ENCODE measurements around the gene LCE2D.

The LCE2D gene

DNA sequence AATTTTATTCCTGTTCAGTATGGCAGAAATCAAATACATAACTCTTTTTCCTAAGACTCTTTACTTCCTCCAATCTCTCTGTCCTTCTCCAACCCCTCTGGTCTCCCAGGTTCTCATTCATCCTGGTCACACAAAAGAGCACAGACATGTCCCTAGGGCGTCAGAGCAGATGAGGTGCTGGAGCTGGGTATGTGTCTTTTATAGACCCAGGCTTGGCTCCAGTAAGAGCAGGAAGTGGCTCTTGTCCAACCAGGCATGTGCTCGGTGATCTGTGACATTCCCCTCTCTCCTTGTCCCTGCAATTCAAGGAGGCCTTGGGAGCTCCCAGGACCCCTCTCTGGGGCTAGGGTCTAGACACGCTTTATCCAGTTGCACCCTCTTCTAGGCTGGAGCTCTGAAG lies 18.0 kb upstream of the LCE2D start:
- Histone ChIP-seq H3K4me3 (ENCODE audit: low read depth, low read length, poor library complexity, severe bottlenecking) (no peak overlapping the region), H3K4me1 (ENCODE audit: insufficient read depth, low read length, severe bottlenecking) (no peaks in the 10 kb centered on the region), H3K27me3 (ENCODE audit: insufficient read depth, low read length) (no peaks in the 10 kb centered on the region), H3K9ac (ENCODE audit: low read length) (no peak overlapping the region), H3F3A (ENCODE audit: insufficient read depth, low read length) (no peaks in the 10 kb centered on the region), H3K9me2 (ENCODE audit: low read depth, low read length) (no peaks in the 10 kb centered on the region), H2AFZ (ENCODE audit: low read length) (no peak overlapping the region), H3K27ac (ENCODE audit: low read depth, low read length, poor library complexity, severe bottlenecking) (no peak overlapping the region), H3K4me2 (ENCODE audit: low read length) (no peak overlapping the region), H3K36me3 (ENCODE audit: insufficient read depth, low read length) (no peaks in the 10 kb centered on the region), H3K79me2 (ENCODE audit: insufficient read depth, low read length) (no peaks in the 10 kb centered on the region), H3K9me3 (ENCODE audit: low read length) (no peaks in the 10 kb centered on the region), H4K20me1 (ENCODE audit: insufficient read depth, low read length) (no peaks in the 10 kb centered on the region)
- TF ChIP-seq CTCF (IDR thresholded peaks at IDR 0.05; ENCODE audit: low read length) (no peak), EZH2 (IDR thresholded peaks at IDR 0.05; ENCODE audit: borderline replicate concordance, low read length) (no peak)

DNA sequence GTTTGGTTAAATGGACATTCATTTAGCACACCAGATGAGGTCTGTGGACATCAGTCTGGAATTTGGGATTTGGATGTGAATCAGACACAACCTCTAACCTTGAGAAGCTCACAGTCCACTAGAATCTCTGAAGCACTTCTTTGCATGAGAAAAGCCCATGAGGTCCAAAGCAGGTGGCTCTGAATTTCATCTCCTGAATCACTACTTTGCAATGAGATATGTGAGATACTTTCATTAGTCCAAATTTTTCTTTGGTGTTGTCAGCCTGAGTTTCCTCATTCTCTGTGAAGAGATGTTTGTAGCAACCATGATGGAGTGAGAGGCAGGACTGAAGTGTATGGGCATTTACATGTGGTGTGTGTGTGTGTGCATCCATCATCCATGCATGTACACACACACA lies 16.5 kb upstream of the LCE2D start:
- Histone ChIP-seq H3K4me2 (ENCODE audit: low read length) (no peak overlapping the region), H3K79me2 (ENCODE audit: insufficient read depth, low read length) (no peaks in the 10 kb centered on the region), H3K36me3 (ENCODE audit: insufficient read depth, low read length) (no peaks in the 10 kb centered on the region), H3K9me2 (ENCODE audit: low read depth, low read length) (no peaks in the 10 kb centered on the region), H3F3A (ENCODE audit: insufficient read depth, low read length) (no peaks in the 10 kb centered on the region), H3K9me3 (ENCODE audit: low read length) (no peaks in the 10 kb centered on the region), H3K27ac (ENCODE audit: low read depth, low read length, poor library complexity, severe bottlenecking) (no peak overlapping the region), H3K4me1 (ENCODE audit: insufficient read depth, low read length, severe bottlenecking) (no peaks in the 10 kb centered on the region), H3K4me3 (ENCODE audit: low read depth, low read length, poor library complexity, severe bottlenecking) (no peak overlapping the region), H4K20me1 (ENCODE audit: insufficient read depth, low read length) (no peaks in the 10 kb centered on the region), H3K9ac (ENCODE audit: low read length) (no peak overlapping the region), H2AFZ (ENCODE audit: low read length) (no peak overlapping the region), H3K27me3 (ENCODE audit: insufficient read depth, low read length) (no peaks in the 10 kb centered on the region)
- TF ChIP-seq EZH2 (IDR thresholded peaks at IDR 0.05; ENCODE audit: borderline replicate concordance, low read length) (no peak), CTCF (IDR thresholded peaks at IDR 0.05; ENCODE audit: low read length) (no peak)

GRCh38 chr1:152654110-152654509 lies 9.1 kb upstream of the LCE2D start:
- no peak overlapping the region for H3K4me3 ChIP-seq (ENCODE audit: low read depth, low read length, poor library complexity, severe bottlenecking)
- no peak overlapping the region for H3K27ac ChIP-seq (ENCODE audit: low read depth, low read length, poor library complexity, severe bottlenecking)
- H3K36me3 ChIP-seq (ENCODE audit: insufficient read depth, low read length) = no peaks in the 10 kb centered on the region
- H2AFZ ChIP-seq (ENCODE audit: low read length) = no peak overlapping the region
- H3K27me3 ChIP-seq (ENCODE audit: insufficient read depth, low read length) = no peaks in the 10 kb centered on the region
- H4K20me1 ChIP-seq (ENCODE audit: insufficient read depth, low read length) = no peaks in the 10 kb centered on the region
- H3K4me1 ChIP-seq (ENCODE audit: insufficient read depth, low read length, severe bottlenecking) = no peaks in the 10 kb centered on the region
- no peaks in the 10 kb centered on the region for H3K9me2 ChIP-seq (ENCODE audit: low read depth, low read length)
- TF ChIP-seq EZH2 (IDR thresholded peaks at IDR 0.05; ENCODE audit: borderline replicate concordance, low read length) (no peak), CTCF (IDR thresholded peaks at IDR 0.05; ENCODE audit: low read length) (peak; percentile 77)
- H3K79me2 ChIP-seq (ENCODE audit: insufficient read depth, low read length) = no peaks in the 10 kb centered on the region
- no peak overlapping the region for H3K4me2 ChIP-seq (ENCODE audit: low read length)
- H3K9me3 ChIP-seq (ENCODE audit: low read length) = no peaks in the 10 kb centered on the region
- no peak overlapping the region for H3K9ac ChIP-seq (ENCODE audit: low read length)
- H3F3A ChIP-seq (ENCODE audit: insufficient read depth, low read length) = no peaks in the 10 kb centered on the region

Measured in OCI-LY1 (cell line).